H1 (cell line): ENCODE results near the gene UBQLN1.

Source experiments
- ASH2L ChIP-seq: fragments of 200-600, 300-600 bp; sonication (generic); IDR thresholded peaks from one replicate; pipeline ENCODE4 v1.7.1; 2017; ENCODE audit warnings: low read length
- BCL11A ChIP-seq, 2 experiments: IDR thresholded peaks; one replicate each; pipeline ENCODE4 v1.6.1; 2011; ENCODE audit warnings: low read depth in 2 of 2, low read length in 2 of 2, mild to moderate bottlenecking in 2 of 2
- CBX5 ChIP-seq: fragments of 300-800, 300-1000 bp; sonication (generic); IDR thresholded peaks from 2 replicates; pipeline ENCODE4 v1.7.1; 2016; ENCODE audit warnings: antibody characterized with exemption, low read length, low read depth
- CHD1 ChIP-seq: IDR thresholded peaks from 2 replicates; pipeline ENCODE4 v1.6.1; 2012; ENCODE audit warnings: low read depth, low read length, improper control_type of control experiment
- CTCF ChIP-seq, 3 experiments: IDR thresholded peaks; 1 replicate in 2 of 3; 2 replicates in 1 of 3; pipeline versions ENCODE4 v1.5.1 to v1.6.1; 2011; ENCODE audit warnings: low read length in 3 of 3, mild to moderate bottlenecking in 3 of 3, inconsistent platforms in 2 of 3, low read depth in 1 of 3, moderate library complexity in 1 of 3; ENCODE audit not compliant: insufficient read depth in 1 of 3; ENCODE audit errors: control extremely low read depth in 1 of 3
- EP300 ChIP-seq, 2 experiments: IDR thresholded peaks; 1 replicate in 1 of 2; 2 replicates in 1 of 2; pipeline ENCODE4 v1.6.1; 2011 to 2012; ENCODE audit warnings: low read depth in 2 of 2, low read length in 2 of 2, mild to moderate bottlenecking in 2 of 2, borderline replicate concordance in 1 of 2, inconsistent platforms in 1 of 2, moderate library complexity in 1 of 2
- POLR2A ChIP-seq, 2 experiments: IDR thresholded peaks; 1 replicate in 1 of 2; 2 replicates in 1 of 2; pipeline ENCODE4 v1.6.1; 2011; ENCODE audit warnings: low read depth in 2 of 2, low read length in 2 of 2, mild to moderate bottlenecking in 2 of 2; ENCODE audit errors: control extremely low read depth in 1 of 2
- POLR2AphosphoS5 ChIP-seq: IDR thresholded peaks from 2 replicates; pipeline ENCODE4 v1.6.1; 2011; ENCODE audit warnings: low read depth, low read length
- RAD21 ChIP-seq, 2 experiments: IDR thresholded peaks in 1 of 2; conservative IDR thresholded peaks in 1 of 2; 2 replicates each; pipeline ENCODE4 v1.6.1; 2011; ENCODE audit warnings: low read depth in 2 of 2, low read length in 2 of 2, improper control_type of control experiment in 1 of 2, inconsistent platforms in 1 of 2, mild to moderate bottlenecking in 1 of 2, moderate library complexity in 1 of 2
- SIN3A ChIP-seq, 2 experiments: IDR thresholded peaks in 1 of 2; conservative IDR thresholded peaks in 1 of 2; 2 replicates each; pipeline ENCODE4 v1.6.1; 2011 to 2012; ENCODE audit warnings: low read length in 2 of 2, improper control_type of control experiment in 1 of 2, low read depth in 1 of 2, mild to moderate bottlenecking in 1 of 2
- SP2 ChIP-seq: IDR thresholded peaks from 2 replicates; pipeline ENCODE4 v1.6.1; 2012; ENCODE audit warnings: mild to moderate bottlenecking, low read length, inconsistent platforms
- TAF1 ChIP-seq: IDR thresholded peaks from 2 replicates; pipeline ENCODE4 v1.6.1; 2011; ENCODE audit warnings: mild to moderate bottlenecking, low read depth, low read length
- TBP ChIP-seq: IDR thresholded peaks from 2 replicates; pipeline ENCODE4 v1.6.1; 2011; ENCODE audit warnings: low read depth, low read length, improper control_type of control experiment
- TEAD4 ChIP-seq: IDR thresholded peaks from 2 replicates; pipeline ENCODE4 v1.6.1; 2012; ENCODE audit warnings: low read depth, low read length, inconsistent platforms, mixed read lengths

GRCh38 chr9:83656952-83657351 is 50.8 kb downstream of the UBQLN1 start:
- TF ChIP-seq ASH2L (no peak), CTCF (IDR thresholded peaks at IDR 0.05; ENCODE audit: control extremely low read depth in 1 of 3, insufficient read depth in 1 of 3, low read depth in 1 of 3, low read length in 3 of 3) (no peak), POLR2AphosphoS5 (no peak), EP300 (IDR thresholded peaks at IDR 0.05; ENCODE audit: borderline replicate concordance in 1 of 2, low read depth in 2 of 2, low read length in 2 of 2) (no peak), POLR2A (IDR thresholded peaks at IDR 0.05; ENCODE audit: control extremely low read depth in 1 of 2, low read depth in 2 of 2, low read length in 2 of 2) (no peak), TAF1 (no peak), BCL11A (IDR thresholded peaks at IDR 0.05; ENCODE audit: low read depth in 2 of 2, low read length in 2 of 2) (no peak), CHD1 (no peak), SIN3A (conservative IDR thresholded peaks at IDR 0.05 in 1 of 2, IDR thresholded peaks at IDR 0.05 in 1 of 2; ENCODE audit: low read depth in 1 of 2, low read length in 2 of 2) (no peak), SP2 (no peak), CBX5 (no peak), TBP (no peak), RAD21 (IDR thresholded peaks at IDR 0.05 in 1 of 2, conservative IDR thresholded peaks at IDR 0.05 in 1 of 2; ENCODE audit: low read depth in 2 of 2, low read length in 2 of 2) (no peak), TEAD4 (no peak)
